IPS-18c (cell line): ENCODE results near the gene MFSD2B.
"Not testable (repeated sequence)": the region's sequence is repeated elsewhere in the genome, so short reads cannot be mapped to it uniquely, and the experiment has no call there.

ENCODE experiments used
- H3K4me3 ChIP-seq: 2 replicates; pipeline ENCODE4 v1.7.0; 2013; ENCODE audit warnings: low read depth, mild to moderate bottlenecking, low read length, moderate library complexity; ENCODE audit not compliant: insufficient read depth
- H3K9me3 ChIP-seq: one replicate; pipeline ENCODE4 v1.6.1; 2013; ENCODE audit warnings: mild to moderate bottlenecking, low read length, moderate library complexity; ENCODE audit not compliant: control insufficient read depth, insufficient read depth

Gene MFSD2B

GRCh38 chr2:24016376-24016761 lies 6.5 kb downstream of the MFSD2B start:
- no peak overlapping the region for H3K4me3 ChIP-seq

GRCh38 chr2:24016853-24017703 lies 7.2 kb downstream of the MFSD2B start:
- Histone ChIP-seq H3K4me3 (no peak overlapping the region), H3K9me3 (no peaks in the 10 kb centered on the region)

More at GRCh38 chr2:24016376-24016761, 6.5 kb downstream of the MFSD2B start:
- no peaks in the 10 kb centered on the region for H3K9me3 ChIP-seq

GRCh38 chr2:24017711-24018110 lies 7.8 kb downstream of the MFSD2B start:
- Histone ChIP-seq H3K4me3 (no peak overlapping the region), H3K9me3 (no peaks in the 10 kb centered on the region)

- H3K9me3 ChIP-seq: no peaks in the 10 kb centered on the region
- no peak overlapping the region for H3K4me3 ChIP-seq
Measured at GRCh38 chr2:24018241-24018640, 8.4 kb downstream of the MFSD2B start.

GRCh38 chr2:24019729-24020128 lies 9.8 kb downstream of the MFSD2B start:
- H3K9me3 ChIP-seq: no peaks in the 10 kb centered on the region
- no peak overlapping the region for H3K4me3 ChIP-seq

- Histone ChIP-seq H3K9me3 (no peaks in the 10 kb centered on the region), H3K4me3 (no peak overlapping the region)
Measured at GRCh38 chr2:24020244-24020643, 10.4 kb downstream of the MFSD2B start.

GRCh38 chr2:24021122-24021998 lies 11.5 kb downstream of the MFSD2B start:
- Histone ChIP-seq H3K9me3 (no peaks in the 10 kb centered on the region), H3K4me3 (no peak overlapping the region)

GRCh38 chr2:24022324-24022974 lies 12.6 kb downstream of the MFSD2B start:
- Histone ChIP-seq H3K4me3 (no peak overlapping the region), H3K9me3 (no peaks in the 10 kb centered on the region)

GRCh38 chr2:24022975-24023575 lies 13.2 kb downstream of the MFSD2B start:
- Histone ChIP-seq H3K4me3 (no peak overlapping the region), H3K9me3 (no peaks in the 10 kb centered on the region)

- Histone ChIP-seq H3K9me3 (no peaks in the 10 kb centered on the region), H3K4me3 (no peak overlapping the region)
Measured at GRCh38 chr2:24024018-24024417, 14.1 kb downstream of the MFSD2B start.

- H3K4me3 ChIP-seq: no peak overlapping the region; the same call in 1 of the 2 replicates
- H3K9me3 ChIP-seq: no peaks in the 10 kb centered on the region
Measured at GRCh38 chr2:24024996-24025663, 15.2 kb downstream of the MFSD2B start.

GRCh38 chr2:24026233-24026632 lies 16.3 kb downstream of the MFSD2B start:
- no peak overlapping the region for H3K4me3 ChIP-seq
- no peaks in the 10 kb centered on the region for H3K9me3 ChIP-seq

GRCh38 chr2:24038786-24039499 lies 29.1 kb downstream of the MFSD2B start:
- no peaks in the 10 kb centered on the region for H3K9me3 ChIP-seq
- no peak overlapping the region for H3K4me3 ChIP-seq

- Histone ChIP-seq H3K4me3 (no peak overlapping the region), H3K9me3 (no peaks in the 10 kb centered on the region)
Measured at GRCh38 chr2:24040511-24040910, 30.6 kb downstream of the MFSD2B start.

GRCh38 chr2:24043133-24043532 lies 33.2 kb downstream of the MFSD2B start:
- not testable (repeated sequence) for H3K9me3 ChIP-seq, H3K4me3 ChIP-seq
